ENCODE results near the gene CTAG1B.
"Not testable (repeated sequence)": the region's sequence is repeated elsewhere in the genome, so short reads cannot be mapped to it uniquely, and the experiment has no call there.

DNA sequence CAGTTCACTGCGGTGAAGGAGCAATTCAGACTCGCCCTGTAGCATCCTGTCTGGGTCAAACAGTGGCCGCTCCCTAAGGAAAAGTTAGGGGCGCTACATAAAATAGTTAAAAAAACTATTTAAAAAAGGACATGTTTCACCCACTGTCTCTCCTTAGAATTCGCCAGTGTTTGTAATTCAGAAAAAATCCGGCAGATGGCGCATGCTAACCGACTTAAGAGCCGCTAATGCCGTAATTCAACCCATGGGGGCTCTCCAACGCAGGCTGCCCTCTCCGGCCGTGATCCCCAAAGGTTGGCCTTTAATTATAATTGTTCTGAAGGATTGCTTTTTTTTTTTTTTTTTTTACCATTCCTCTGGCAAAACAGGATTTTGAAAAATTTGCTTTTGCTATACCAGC is 28.7 kb downstream of the CTAG1B start:
- not testable (repeated sequence) for TF ChIP-seq CTCF (IDR thresholded peaks at IDR 0.05; ENCODE audit: insufficient read depth, low read depth, low read length); EZH2 (IDR thresholded peaks at IDR 0.05; ENCODE audit: insufficient read depth, low read length)

Measured in astrocyte (in vitro differentiated cells and primary cell).